ENCODE results near the gene POLR2E. TPM values are rescaled to one million over a fixed set of nuclear protein-coding genes. Genes with fewer than 3 reads are reported as not detected.

The POLR2E gene
- total RNA-seq, 2 donors from 2014 or later: 225 to 254 TPM

DNA sequence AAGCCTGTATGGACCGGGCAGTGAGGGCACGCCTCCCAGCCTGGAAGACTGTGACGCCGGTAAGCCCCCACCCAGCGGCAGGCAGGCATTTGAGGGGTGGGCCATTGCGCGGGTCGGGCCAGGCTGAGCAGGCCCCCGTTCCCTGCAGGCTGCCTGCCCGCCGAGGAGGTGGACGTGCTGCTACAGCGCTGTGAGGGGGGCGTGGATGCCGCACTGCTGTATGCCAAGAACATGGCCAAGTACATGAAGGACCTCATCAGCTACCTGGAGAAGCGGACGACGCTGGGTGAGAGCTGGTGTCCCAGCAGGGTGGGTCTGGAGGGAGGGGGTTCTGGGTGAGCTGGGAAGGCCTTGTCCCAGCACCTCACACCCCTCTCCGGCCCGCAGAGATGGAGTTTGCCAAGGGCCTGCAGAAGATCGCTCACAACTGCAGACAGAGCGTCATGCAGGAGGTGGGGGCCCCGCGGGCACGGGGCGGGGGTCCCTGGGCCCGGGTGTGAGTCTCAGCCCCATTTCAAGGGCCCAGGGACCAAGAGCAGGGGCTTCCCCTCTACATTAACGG is 21.1 kb downstream of the POLR2E start:
- no peaks in the 10 kb centered on the region for H3K36me3 ChIP-seq (ENCODE audit: control insufficient read depth, insufficient read depth, low read length)
- no peak overlapping the region for H3K9ac ChIP-seq (ENCODE audit: extremely low read depth, low read length, poor library complexity, severe bottlenecking)
- H3K27me3 ChIP-seq (ENCODE audit: control insufficient read depth, insufficient read depth, low read length, poor library complexity, severe bottlenecking): peaks cover 34% of the 10 kb centered on the region
- no peak overlapping the region for H3K27ac ChIP-seq (ENCODE audit: low read depth, low read length)
- H3K36me3 Mint-ChIP-seq (ENCODE audit: low read depth): peaks cover 9% of the 10 kb centered on the region
- DNase-seq: no peak
- H3K4me1 ChIP-seq (ENCODE audit: control insufficient read depth, insufficient read depth, low read length): no peaks in the 10 kb centered on the region
- no peaks in the 10 kb centered on the region for H3K9me3 ChIP-seq (ENCODE audit: control insufficient read depth, low read length)
- peaks cover 34% of the 10 kb centered on the region for H3K27me3 Mint-ChIP-seq (ENCODE audit: insufficient read depth)
- no peaks in the 10 kb centered on the region for H3K4me1 Mint-ChIP-seq
- no peak for TF ChIP-seq CTCF (conservative IDR thresholded peaks at IDR 0.05)
- 93 to 95% methylated on average over 17 to 28 of the region's 28 CpGs for WGBS, 2 experiments (ENCODE audit: insufficient coverage in 1 of 2, insufficient read length in 1 of 2)
- no peak overlapping the region for H3K27ac Mint-ChIP-seq
- no peak overlapping the region for H3K4me3 ChIP-seq (ENCODE audit: low read length)
- no peaks in the 10 kb centered on the region for H3K9me3 Mint-ChIP-seq
- H3K4me3 Mint-ChIP-seq: no peak overlapping the region

- Mint-ChIP-seq H3K27me3 (ENCODE audit: insufficient read depth) (peaks cover 40% of the 10 kb centered on the region), H3K4me3 (no peak overlapping the region), H3K27ac (no peak overlapping the region), H3K36me3 (ENCODE audit: low read depth) (peaks cover 9% of the 10 kb centered on the region), H3K4me1 (no peaks in the 10 kb centered on the region), H3K9me3 (no peaks in the 10 kb centered on the region)
- no peaks in the 10 kb centered on the region for H3K36me3 ChIP-seq (ENCODE audit: control insufficient read depth, insufficient read depth, low read length)
- WGBS, 2 experiments (ENCODE audit: insufficient coverage in 1 of 2, insufficient read length in 1 of 2): 93 to 94% methylated on average over 18 to 30 of the region's 30 CpGs
- H3K27ac ChIP-seq (ENCODE audit: low read depth, low read length): no peak overlapping the region
- no peaks in the 10 kb centered on the region for H3K9me3 ChIP-seq (ENCODE audit: control insufficient read depth, low read length)
- H3K4me3 ChIP-seq (ENCODE audit: low read length): no peak overlapping the region
- no peak overlapping the region for H3K9ac ChIP-seq (ENCODE audit: extremely low read depth, low read length, poor library complexity, severe bottlenecking)
- H3K27me3 ChIP-seq (ENCODE audit: control insufficient read depth, insufficient read depth, low read length, poor library complexity, severe bottlenecking): peaks cover 41% of the 10 kb centered on the region
- TF ChIP-seq CTCF (conservative IDR thresholded peaks at IDR 0.05): no peak
- H3K4me1 ChIP-seq (ENCODE audit: control insufficient read depth, insufficient read depth, low read length): no peaks in the 10 kb centered on the region
- no peak for DNase-seq
Observed at GRCh38 chr19:1073063-1073955, 21.9 kb downstream of the POLR2E start.

GRCh38 chr19:1072371-1073015 is 22.7 kb downstream of the POLR2E start:
- Histone ChIP-seq H3K4me1 (ENCODE audit: control insufficient read depth, insufficient read depth, low read length) (no peaks in the 10 kb centered on the region), H3K4me3 (ENCODE audit: low read length) (no peak overlapping the region), H3K27ac (ENCODE audit: low read depth, low read length) (no peak overlapping the region), H3K9ac (ENCODE audit: extremely low read depth, low read length, poor library complexity, severe bottlenecking) (no peak overlapping the region), H3K9me3 (ENCODE audit: control insufficient read depth, low read length) (no peaks in the 10 kb centered on the region), H3K36me3 (ENCODE audit: control insufficient read depth, insufficient read depth, low read length) (no peaks in the 10 kb centered on the region), H3K27me3 (ENCODE audit: control insufficient read depth, insufficient read depth, low read length, poor library complexity, severe bottlenecking) (peaks cover 49% of the 10 kb centered on the region)
- TF ChIP-seq CTCF (conservative IDR thresholded peaks at IDR 0.05): no peak
- Mint-ChIP-seq H3K27me3 (ENCODE audit: insufficient read depth) (peaks cover 45% of the 10 kb centered on the region), H3K4me3 (no peak overlapping the region), H3K36me3 (ENCODE audit: low read depth) (peaks cover 9% of the 10 kb centered on the region), H3K27ac (no peak overlapping the region), H3K9me3 (no peaks in the 10 kb centered on the region), H3K4me1 (no peaks in the 10 kb centered on the region)
- no peak for DNase-seq
- 92 to 96% methylated on average over 8 to 11 of the region's 11 CpGs for WGBS, 2 experiments (ENCODE audit: insufficient coverage in 1 of 2, insufficient read length in 1 of 2)

Measured in endodermal cell (in vitro differentiated cells).